HG03135 (cell line): ENCODE results near the gene AKIRIN2.
A peak's percentile ranks its signal among the peaks of the same experiment; 100 is the strongest.

Source experiments
- ATAC-seq: cut with Tn5 transposase; IDR thresholded peaks from one replicate; pipeline ENCODE4 v1.9.1; 2021; ENCODE audit warnings: mild to moderate bottlenecking, moderate library complexity; ENCODE audit not compliant: unreplicated experiment

The AKIRIN2 gene

GRCh38 chr6:87658516-87658915 is 43.5 kb downstream of the AKIRIN2 start:
- no peak for ATAC-seq

GRCh38 chr6:87656857-87657256 is 45.2 kb downstream of the AKIRIN2 start:
- peak; percentile 55 for ATAC-seq

GRCh38 chr6:87655824-87656223 is 46.2 kb downstream of the AKIRIN2 start:
- no peak for ATAC-seq

GRCh38 chr6:87654875-87655454 is 47.1 kb downstream of the AKIRIN2 start:
- ATAC-seq = no peak

GRCh38 chr6:87654122-87654521 is 47.9 kb downstream of the AKIRIN2 start:
- ATAC-seq = no peak

- no peak for ATAC-seq
These were observed 48.7 kb downstream of the AKIRIN2 start for GRCh38 chr6:87653074-87653962.

GRCh38 chr6:87645080-87645479 is 57.0 kb downstream of the AKIRIN2 start:
- no peak for ATAC-seq

- no peak for ATAC-seq
These were observed 60.9 kb downstream of the AKIRIN2 start for GRCh38 chr6:87641065-87641692.

GRCh38 chr6:87639373-87639772 is 62.7 kb downstream of the AKIRIN2 start:
- ATAC-seq = no peak

- no peak for ATAC-seq
These were observed 64.9 kb downstream of the AKIRIN2 start for GRCh38 chr6:87637106-87637505.

GRCh38 chr6:87636315-87636714 is 65.7 kb downstream of the AKIRIN2 start:
- no peak for ATAC-seq

- no peak for ATAC-seq
These were observed 68.2 kb downstream of the AKIRIN2 start for GRCh38 chr6:87633851-87634250.

GRCh38 chr6:87630746-87631145 is 71.3 kb downstream of the AKIRIN2 start:
- ATAC-seq = no peak

GRCh38 chr6:87628881-87629280 is 73.2 kb downstream of the AKIRIN2 start:
- ATAC-seq = no peak

- ATAC-seq = no peak
These were observed 73.6 kb downstream of the AKIRIN2 start for GRCh38 chr6:87628424-87628823.
